Ascending aorta (tissue), 2 donors: ENCODE measurements around the gene ANTKMT. TPM values are rescaled to one million over a fixed set of nuclear protein-coding genes. Genes with fewer than 3 reads are reported as not detected.

Experiments used
- DNase-seq, 2 donors: peaks; one replicate each; pipeline ENCODE4 v3.0.0-alpha.2; 2019; ENCODE audit warnings: low spot score in 2 of 2
- H3K27ac ChIP-seq, 2 donors: fragments of 200-600 bp; sonication (generic); one replicate each; pipeline ENCODE4 v1.5.1; 2016 to 2017; ENCODE audit warnings: mild to moderate bottlenecking in 1 of 2
- H3K27me3 ChIP-seq: fragments of 200-600 bp; sonication (generic); one replicate; pipeline ENCODE4 v1.5.1; 2017
- H3K36me3 ChIP-seq, 2 donors: fragments of 200-600 bp; sonication (generic); one replicate each; pipeline ENCODE4 v1.5.1; 2016
- H3K4me1 ChIP-seq, 2 donors: fragments of 200-600 bp; sonication (generic); one replicate each; pipeline ENCODE4 v1.5.1; 2016 to 2017; ENCODE audit warnings: mild to moderate bottlenecking in 1 of 2
- H3K4me3 ChIP-seq, 2 donors: fragments of 200-600 bp; sonication (generic); one replicate each; pipeline ENCODE4 v1.5.1; 2016 to 2017; ENCODE audit warnings: mild to moderate bottlenecking in 1 of 2
- H3K9me3 ChIP-seq, 2 donors: fragments of 200-600 bp; sonication (generic); one replicate each; pipeline ENCODE4 v1.5.1; 2016
- CTCF ChIP-seq, 3 experiments: fragments of 200-600 bp in 2 of 3; fragments of 450-650 bp in 1 of 3; sonication (generic) in 2 of 3; IDR thresholded peaks; one replicate each; pipeline ENCODE4 v1.5.1; 2016 to 2019; ENCODE audit warnings: antibody characterized with exemption in 3 of 3, mild to moderate bottlenecking in 1 of 3, moderate library complexity in 1 of 3
- intact Hi-C: fragments of 100-400 bp; cut with DNase I; formaldehyde crosslinking; loops from one replicate; pipeline ENCODE4 v1.15.1; 2023
- total RNA-seq: library from RNA; depleted of rRNA; stranded (reverse); fragments of >200 nt; gene quantifications from one replicate; pipeline ENCODE4 v1.1.0, GENCODE V29; 2016

Gene ANTKMT
- total RNA-seq, 1 donor from 2014 or later = 105 TPM

- no peaks in the 10 kb centered on the region for H3K9me3 ChIP-seq
- H3K36me3 ChIP-seq = no peaks in the 10 kb centered on the region
- no peak overlapping the region for H3K4me3 ChIP-seq
- H3K27me3 ChIP-seq = no peaks in the 10 kb centered on the region
- no peaks in the 10 kb centered on the region for H3K4me1 ChIP-seq
- intact Hi-C loops = no loop called here
- H3K27ac ChIP-seq = no peak overlapping the region
- DNase-seq = no peak
- no peak for TF ChIP-seq CTCF (IDR thresholded peaks at IDR 0.05)
These were observed 48.3 kb downstream of the ANTKMT start for GRCh38 chr16:769184-769784.

- H3K27ac ChIP-seq = no peak overlapping the region
- H3K27me3 ChIP-seq = no peaks in the 10 kb centered on the region
- no peaks in the 10 kb centered on the region for H3K36me3 ChIP-seq
- H3K4me3 ChIP-seq = no peak overlapping the region
- intact Hi-C loops = no loop called here
- H3K4me1 ChIP-seq = no peaks in the 10 kb centered on the region
- TF ChIP-seq CTCF (IDR thresholded peaks at IDR 0.05) = no peak
- H3K9me3 ChIP-seq = no peaks in the 10 kb centered on the region
- DNase-seq = no peak
These were observed 49.0 kb downstream of the ANTKMT start for GRCh38 chr16:769934-770333.

- TF ChIP-seq CTCF (IDR thresholded peaks at IDR 0.05) = no peak
- no peak for DNase-seq
- intact Hi-C loops = no loop called here
- Histone ChIP-seq H3K9me3 (no peaks in the 10 kb centered on the region), H3K36me3 (no peaks in the 10 kb centered on the region), H3K4me3 (no peak overlapping the region), H3K27me3 (no peaks in the 10 kb centered on the region), H3K4me1 (no peaks in the 10 kb centered on the region), H3K27ac (no peak overlapping the region)
These were observed 49.5 kb downstream of the ANTKMT start for GRCh38 chr16:770411-770810.

Other genes with a start within 250 kb of the ANTKMT start
- 249 TPM for gene CAPN15, start 193.4 kb upstream of the ANTKMT start, total RNA-seq
- gene PRR35, start 160.8 kb upstream of the ANTKMT start, total RNA-seq = not detected
- not detected for gene NHLRC4, start 154.1 kb upstream of the ANTKMT start, total RNA-seq
- 70.2 TPM for gene PIGQ, start 151.2 kb upstream of the ANTKMT start, total RNA-seq
- 29.8 TPM for gene RAB40C, start 131.1 kb upstream of the ANTKMT start, total RNA-seq
- not detected for gene WFIKKN1, start 90.2 kb upstream of the ANTKMT start, total RNA-seq
- gene METTL26, start 84.8 kb upstream of the ANTKMT start, total RNA-seq = 523 TPM
- 92.9 TPM for gene MCRIP2, start 79.3 kb upstream of the ANTKMT start, total RNA-seq
- 50.0 TPM for gene WDR90, start 71.8 kb upstream of the ANTKMT start, total RNA-seq
- 41.8 TPM for gene RHOT2, start 53.0 kb upstream of the ANTKMT start, total RNA-seq
- gene RHBDL1, start 45.5 kb upstream of the ANTKMT start, total RNA-seq = 1.1 TPM
- gene STUB1, start 40.7 kb upstream of the ANTKMT start, total RNA-seq = 258 TPM
- gene JMJD8, start 36.8 kb upstream of the ANTKMT start, total RNA-seq = 158 TPM
- gene WDR24, start 30.7 kb upstream of the ANTKMT start, total RNA-seq = 11.4 TPM
- gene FBXL16, start 15.3 kb upstream of the ANTKMT start, total RNA-seq = not detected
- 118 TPM for gene METRN, start 6.0 kb upstream of the ANTKMT start, total RNA-seq
- 8.2 TPM for gene CCDC78, start 5.3 kb downstream of the ANTKMT start, total RNA-seq
- gene HAGHL, start 6.0 kb downstream of the ANTKMT start, total RNA-seq = 9.7 TPM
- 103 TPM for gene CIAO3, start 19.9 kb downstream of the ANTKMT start, total RNA-seq
- gene MSLN, start 39.6 kb downstream of the ANTKMT start, total RNA-seq = 1.7 TPM
- gene RPUSD1, start 67.2 kb downstream of the ANTKMT start, total RNA-seq = 4.8 TPM
- gene CHTF18, start 67.5 kb downstream of the ANTKMT start, total RNA-seq = 19.9 TPM
- not detected for gene GNG13, start 79.6 kb downstream of the ANTKMT start, total RNA-seq
- gene LMF1, start 249.8 kb downstream of the ANTKMT start, total RNA-seq = 26.9 TPM